ENCODE results near the gene PLET1.

GRCh38 chr11:112227471-112227870 lies 33.2 kb downstream of the PLET1 start:
- TF ChIP-seq EP300 (IDR thresholded peaks at IDR 0.05) (no peak), CTCF (IDR thresholded peaks at IDR 0.05) (no peak), POLR2A (IDR thresholded peaks at IDR 0.05) (no peak), POLR2AphosphoS5 (IDR thresholded peaks at IDR 0.05) (no peak)
